Activated CD4-positive, alpha-beta T cell treated with anti-CD3 and anti-CD28 coated beads, Interleukin-2, amount 50 U/mL, for 4 hours (primary cell): ENCODE results near the gene MYADM.

ENCODE experiments used
- DNase-seq, 2 experiments: peaks; one replicate each; pipeline ENCODE4 v3.0.0-alpha.2; 2020

MYADM gene

DNA sequence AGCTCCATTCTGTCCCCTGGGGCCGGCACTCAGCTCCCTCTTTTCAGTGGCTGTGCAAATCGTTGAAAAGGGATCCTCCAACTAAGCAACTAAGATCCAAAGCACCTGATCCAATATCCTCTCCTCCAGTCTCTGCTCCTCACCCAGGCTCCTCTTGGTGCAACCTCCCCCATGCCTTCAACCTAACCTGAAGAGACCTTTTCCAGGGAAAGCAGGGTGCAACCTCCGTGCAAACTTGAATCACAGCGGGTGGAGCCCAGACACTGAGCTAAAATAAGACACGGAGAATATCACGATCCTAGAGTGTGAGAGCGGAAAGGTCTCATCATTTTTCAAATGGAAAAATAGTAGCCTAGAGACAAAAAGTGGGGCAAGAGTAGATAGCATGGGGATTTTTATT lies 49.7 kb downstream of the MYADM start:
- DNase-seq = no peak
